ACC112 (cell line): ENCODE results near the gene OR1L8.
"Not testable (repeated sequence)": the region's sequence is repeated elsewhere in the genome, so short reads cannot be mapped to it uniquely, and the experiment has no call there.

Experiments
- H2AFZ ChIP-seq: fragments of 200-600 bp; sonication (generic); one replicate; pipeline ENCODE4 v1.6.0; 2017; ENCODE audit warnings: antibody characterized with exemption, low read length; ENCODE audit not compliant: unreplicated experiment
- H3K27ac ChIP-seq: fragments of 200-600 bp; sonication (generic); 2 replicates; pipeline ENCODE4 v1.5.1; 2014; ENCODE audit warnings: low read depth, mild to moderate bottlenecking, antibody characterized with exemption, low read length, moderate library complexity
- H3K27me3 ChIP-seq: fragments of 200-600 bp; sonication (generic); 2 replicates; pipeline ENCODE4 v1.6.1; 2014; ENCODE audit warnings: mild to moderate bottlenecking, antibody characterized with exemption, low read length, moderate library complexity, mixed read lengths; ENCODE audit not compliant: insufficient read depth
- H3K36me3 ChIP-seq: fragments of 200-600 bp; sonication (generic); 2 replicates; pipeline ENCODE4 v1.6.1; 2016; ENCODE audit warnings: mild to moderate bottlenecking, antibody characterized with exemption, low read length, moderate library complexity, mixed read lengths; ENCODE audit not compliant: insufficient read depth
- H3K4me1 ChIP-seq: fragments of 200-600 bp; sonication (generic); one replicate; pipeline ENCODE4 v1.6.1; 2016; ENCODE audit warnings: low read length, mixed read lengths; ENCODE audit not compliant: insufficient read depth, unreplicated experiment, control insufficient read depth
- H3K4me3 ChIP-seq: fragments of 200-600 bp; sonication (generic); 2 replicates; pipeline ENCODE4 v1.5.1; 2014; ENCODE audit warnings: mild to moderate bottlenecking, low read depth, low read length
- H3K79me2 ChIP-seq: fragments of 200-600 bp; sonication (generic); one replicate; pipeline ENCODE4 v1.6.0; 2016; ENCODE audit warnings: low read length; ENCODE audit not compliant: control insufficient read depth, unreplicated experiment, insufficient read depth

OR1L8 gene

DNA sequence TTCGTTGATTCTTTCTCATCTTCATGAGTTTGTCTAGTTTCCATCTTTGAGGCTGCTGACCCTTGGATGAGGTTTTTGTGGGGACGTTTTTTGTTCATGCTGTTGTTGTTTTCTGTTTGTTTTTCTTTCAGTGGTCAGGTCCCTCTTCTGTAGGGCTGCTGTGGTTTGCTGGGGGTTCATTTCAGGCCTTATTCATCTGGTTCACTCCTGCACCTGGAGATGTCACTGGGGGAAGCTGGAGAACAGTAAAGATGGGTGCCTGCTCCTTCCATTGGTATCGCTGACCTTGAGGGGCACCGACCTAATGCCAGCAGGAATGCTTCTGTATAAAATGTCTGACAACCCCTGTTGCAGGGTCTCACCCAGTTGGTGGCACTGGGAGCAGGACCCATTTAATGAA is 21.7 kb downstream of the OR1L8 start:
- H3K4me3 ChIP-seq, result no peak overlapping the region
- no peaks in the 10 kb centered on the region for H3K79me2 ChIP-seq
- no peak overlapping the region for H3K27ac ChIP-seq
- no peaks in the 10 kb centered on the region for H3K36me3 ChIP-seq
- no peak overlapping the region for H2AFZ ChIP-seq
- peaks cover 15% of the 10 kb centered on the region; the same call in 1 of the 2 replicates for H3K27me3 ChIP-seq
- no peaks in the 10 kb centered on the region for H3K4me1 ChIP-seq

GRCh38 chr9:122552812-122553211 is 30.4 kb downstream of the OR1L8 start, which contains the start of gene OR1N2:
TSS of gene OR1N2 (plus strand) at chr9:122553112. CDS start at chr9:122553212, 100 bp downstream.
- Histone ChIP-seq H3K4me1 (no peaks in the 10 kb centered on the region), H3K79me2 (no peaks in the 10 kb centered on the region), H3K27me3 (peaks cover 63% of the 10 kb centered on the region), H3K27ac (no peak within 1 kb of the TSS), H3K36me3 (no peaks in the 10 kb centered on the region), H2AFZ (no peak within 1 kb of the TSS), H3K4me3 (no peak within 1 kb of the TSS)

DNA sequence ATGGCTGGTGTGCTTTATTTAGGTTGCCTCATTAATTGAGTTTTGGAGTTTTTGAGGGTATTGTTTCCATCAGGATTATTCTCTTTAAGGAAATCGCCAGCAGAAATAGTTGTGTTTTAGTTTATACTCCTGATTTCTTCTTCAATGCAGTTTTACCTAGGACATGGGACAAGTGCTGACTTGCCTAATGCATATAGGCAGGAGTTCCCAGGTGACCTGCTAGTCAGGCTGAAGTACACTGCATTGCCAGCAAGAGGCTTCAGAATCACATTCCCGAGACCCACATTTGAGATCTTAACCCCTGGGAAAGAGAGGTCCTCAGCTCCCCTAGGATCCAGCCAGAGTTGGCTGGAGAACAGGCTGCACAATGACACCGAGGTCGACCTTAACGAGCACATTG is 31.8 kb downstream of the OR1L8 start:
- Histone ChIP-seq H3K4me1 (no peaks in the 10 kb centered on the region), H2AFZ (no peak overlapping the region), H3K4me3 (no peak overlapping the region), H3K27ac (no peak overlapping the region), H3K36me3 (no peaks in the 10 kb centered on the region), H3K79me2 (no peaks in the 10 kb centered on the region), H3K27me3 (peaks cover 61% of the 10 kb centered on the region)

DNA sequence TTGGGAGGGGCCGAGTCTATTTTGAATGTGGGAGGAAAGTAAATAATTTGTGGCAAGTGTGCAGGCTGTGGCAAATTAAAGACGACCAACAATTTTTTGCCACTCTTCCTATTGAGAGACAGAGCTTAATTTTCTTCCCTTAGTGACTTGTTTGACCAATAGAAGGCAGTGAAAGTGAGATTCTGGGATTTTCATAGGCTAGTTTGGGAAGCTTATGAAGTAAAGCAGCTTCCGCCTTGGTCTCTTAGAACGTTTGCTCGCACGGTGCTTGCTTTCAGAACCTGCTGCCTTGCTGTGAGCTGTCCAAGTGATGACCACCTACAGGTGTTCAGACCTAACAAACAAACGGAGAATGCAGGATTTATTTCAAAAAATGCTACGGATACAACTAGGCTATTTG is 37.0 kb downstream of the OR1L8 start:
- Histone ChIP-seq H3K4me3 (no peak overlapping the region), H3K27ac (no peak overlapping the region), H3K79me2 (no peaks in the 10 kb centered on the region), H3K36me3 (no peaks in the 10 kb centered on the region), H3K4me1 (no peaks in the 10 kb centered on the region), H3K27me3 (peaks cover 44% of the 10 kb centered on the region), H2AFZ (no peak overlapping the region)

- Histone ChIP-seq H3K27ac (no peak overlapping the region), H3K4me3 (no peak overlapping the region), H2AFZ (no peak overlapping the region), H3K79me2 (no peaks in the 10 kb centered on the region), H3K36me3 (no peaks in the 10 kb centered on the region), H3K27me3 (peaks cover 24% of the 10 kb centered on the region), H3K4me1 (no peaks in the 10 kb centered on the region)
Measured at GRCh38 chr9:122538757-122539156, 44.4 kb downstream of the OR1L8 start.

DNA sequence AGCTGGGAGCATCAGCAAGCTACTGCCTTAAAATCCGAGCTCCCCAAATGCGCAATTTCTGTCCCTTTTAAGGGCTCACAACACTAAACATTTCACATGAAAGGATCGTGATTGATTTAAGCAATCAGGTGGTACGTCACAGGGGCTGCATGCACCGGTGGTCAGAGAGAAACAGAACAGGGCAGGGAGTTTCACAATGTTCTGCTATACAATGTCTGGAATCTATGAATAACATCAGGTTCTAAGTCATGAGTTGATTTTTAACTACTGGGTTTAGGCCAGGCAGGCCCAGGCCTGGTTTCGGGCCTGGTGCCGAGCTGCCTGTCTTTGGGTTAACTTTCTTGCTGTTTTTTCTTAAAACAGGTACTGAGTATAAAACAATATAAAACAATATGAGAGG is 46.1 kb downstream of the OR1L8 start:
- not testable (repeated sequence) for H2AFZ ChIP-seq, H3K4me3 ChIP-seq
- peaks cover 12% of the 10 kb centered on the region; the same call in 1 of the 2 replicates for H3K27me3 ChIP-seq

GRCh38 chr9:122536134-122536533 is 47.0 kb downstream of the OR1L8 start:
- Histone ChIP-seq H3K27me3 (peaks cover 3% of the 10 kb centered on the region; the same call in 1 of the 2 replicates), H2AFZ (no peak overlapping the region), H3K79me2 (no peaks in the 10 kb centered on the region), H3K4me3 (no peak overlapping the region), H3K27ac (no peak overlapping the region), H3K4me1 (no peaks in the 10 kb centered on the region), H3K36me3 (no peaks in the 10 kb centered on the region)

More for the DNA sequence above, 46.1 kb downstream of the OR1L8 start:
- H3K4me1 ChIP-seq, H3K79me2 ChIP-seq, H3K36me3 ChIP-seq, H3K27ac ChIP-seq: not testable (repeated sequence)

GRCh38 chr9:122531157-122531556 is 52.0 kb downstream of the OR1L8 start:
- not testable (repeated sequence) for H3K27ac ChIP-seq, H3K36me3 ChIP-seq, H3K4me1 ChIP-seq, H2AFZ ChIP-seq, H3K4me3 ChIP-seq, H3K79me2 ChIP-seq
- H3K27me3 ChIP-seq, result peaks cover 28% of the 10 kb centered on the region

- H3K4me1 ChIP-seq, result no peaks in the 10 kb centered on the region
- no peak within 1 kb of the TSS for H3K4me3 ChIP-seq
- no peaks in the 10 kb centered on the region for H3K36me3 ChIP-seq
- no peak within 1 kb of the TSS for H2AFZ ChIP-seq
- H3K79me2 ChIP-seq, result no peaks in the 10 kb centered on the region
- no peak within 1 kb of the TSS for H3K27ac ChIP-seq
- peaks cover 40% of the 10 kb centered on the region for H3K27me3 ChIP-seq
Measured at GRCh38 chr9:122527193-122527592, 56.0 kb downstream of the OR1L8 start, which contains the start of gene OR1N1. TSS of gene OR1N1 (minus strand) at chr9:122527293. CDS start at chr9:122527293, 0 bp downstream.

DNA sequence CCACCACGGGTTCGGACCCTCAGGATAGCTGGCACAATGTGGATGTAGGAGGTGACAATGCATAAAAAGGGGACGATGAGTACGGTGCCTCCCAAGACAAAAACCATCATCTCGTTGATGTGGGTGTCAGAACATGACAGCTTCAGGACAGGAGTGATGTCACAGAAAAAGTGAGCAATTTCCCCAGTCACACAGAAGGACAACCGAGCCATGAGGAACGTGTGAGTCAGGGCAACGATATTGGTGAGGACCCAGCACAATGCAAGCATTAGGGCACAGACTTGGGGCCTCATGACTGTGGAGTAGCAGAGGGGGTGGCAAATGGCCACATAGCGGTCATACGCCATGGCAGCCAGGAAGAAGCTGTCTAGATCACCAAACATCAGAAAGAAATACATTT is 56.6 kb downstream of the OR1L8 start:
- Histone ChIP-seq H2AFZ (no peak overlapping the region), H3K79me2 (no peaks in the 10 kb centered on the region), H3K27me3 (peaks cover 44% of the 10 kb centered on the region), H3K4me3 (no peak overlapping the region), H3K36me3 (no peaks in the 10 kb centered on the region), H3K27ac (no peak overlapping the region), H3K4me1 (no peaks in the 10 kb centered on the region)

DNA sequence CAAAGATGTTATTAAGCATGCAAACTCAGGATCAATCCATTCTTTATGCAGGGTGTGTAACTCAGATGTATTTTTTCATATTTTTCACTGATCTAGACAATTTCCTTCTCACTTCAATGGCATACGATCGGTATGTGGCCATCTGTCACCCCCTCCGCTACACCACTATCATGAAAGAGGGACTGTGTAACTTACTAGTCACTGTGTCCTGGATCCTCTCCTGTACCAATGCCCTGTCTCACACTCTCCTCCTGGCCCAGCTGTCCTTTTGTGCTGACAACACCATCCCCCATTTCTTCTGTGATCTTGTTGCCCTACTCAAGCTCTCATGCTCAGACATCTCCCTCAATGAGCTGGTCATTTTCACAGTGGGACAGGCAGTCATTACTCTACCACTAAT is 63.8 kb downstream of the OR1L8 start:
- no peak overlapping the region for H3K4me3 ChIP-seq
- H3K4me1 ChIP-seq, result no peaks in the 10 kb centered on the region
- no peak overlapping the region for H3K27ac ChIP-seq
- no peaks in the 10 kb centered on the region for H3K79me2 ChIP-seq
- H3K27me3 ChIP-seq, result peaks cover 61% of the 10 kb centered on the region
- H2AFZ ChIP-seq, result no peak overlapping the region
- no peaks in the 10 kb centered on the region for H3K36me3 ChIP-seq
